HG02759 (cell line): ENCODE data around the gene ACSL3.
"Not testable (repeated sequence)": the region's sequence is repeated elsewhere in the genome, so short reads cannot be mapped to it uniquely, and the experiment has no call there.

Source experiments
- ATAC-seq: cut with Tn5 transposase; IDR thresholded peaks from one replicate; pipeline ENCODE4 v1.9.1; 2021; ENCODE audit warnings: mild to moderate bottlenecking, moderate library complexity; ENCODE audit not compliant: unreplicated experiment

Gene ACSL3

GRCh38 chr2:222907790-222908441, 47.1 kb downstream of the ACSL3 start:
- no peak for ATAC-seq

GRCh38 chr2:222909286-222909685, 48.5 kb downstream of the ACSL3 start:
- no peak for ATAC-seq

- ATAC-seq = peak; percentile 97
Measured at GRCh38 chr2:222912117-222912516, 51.3 kb downstream of the ACSL3 start.

GRCh38 chr2:222912776-222913175, 51.9 kb downstream of the ACSL3 start:
- peak; percentile 5 for ATAC-seq

- no peak for ATAC-seq
Measured at GRCh38 chr2:222915092-222915957, 54.5 kb downstream of the ACSL3 start.

- no peak for ATAC-seq
Measured at GRCh38 chr2:222916229-222917197, 55.7 kb downstream of the ACSL3 start.

GRCh38 chr2:222917212-222917611, 56.4 kb downstream of the ACSL3 start:
- not testable (repeated sequence) for ATAC-seq

GRCh38 chr2:222919841-222920526, 59.1 kb downstream of the ACSL3 start:
- ATAC-seq = no peak

- no peak for ATAC-seq
Measured at GRCh38 chr2:222920657-222921186, 59.9 kb downstream of the ACSL3 start.

- no peak for ATAC-seq
Measured at GRCh38 chr2:222922019-222922800, 61.4 kb downstream of the ACSL3 start.

GRCh38 chr2:222926915-222927314, 66.1 kb downstream of the ACSL3 start:
- ATAC-seq = no peak

GRCh38 chr2:222927600-222927999, 66.8 kb downstream of the ACSL3 start:
- no peak for ATAC-seq

- ATAC-seq = no peak
Measured at GRCh38 chr2:222928335-222928734, 67.5 kb downstream of the ACSL3 start.

- no peak for ATAC-seq
Measured at GRCh38 chr2:222930862-222931261, 70.0 kb downstream of the ACSL3 start.

- no peak for ATAC-seq
Measured at GRCh38 chr2:222931659-222932058, 70.8 kb downstream of the ACSL3 start.

GRCh38 chr2:222933458-222933857, 72.6 kb downstream of the ACSL3 start:
- ATAC-seq = no peak

GRCh38 chr2:222935688-222936298, 75.0 kb downstream of the ACSL3 start:
- ATAC-seq = no peak

GRCh38 chr2:222936705-222937104, 75.9 kb downstream of the ACSL3 start:
- no peak for ATAC-seq

- no peak for ATAC-seq
Measured at GRCh38 chr2:222938327-222938726, 77.5 kb downstream of the ACSL3 start.
